Loucy (cell line): ENCODE results near the gene C1orf159.

Experiments
- H2AFZ ChIP-seq: fragments of 200-600 bp; sonication (generic); 2 replicates; pipeline ENCODE4 v1.6.0; 2016; ENCODE audit warnings: antibody characterized with exemption, mild to moderate bottlenecking, low read length, moderate library complexity
- H3F3A ChIP-seq: fragments of 200-600 bp; 2 replicates; pipeline ENCODE4 v1.6.0; 2016; ENCODE audit warnings: antibody characterized with exemption, low read depth, mild to moderate bottlenecking
- H3K27me3 ChIP-seq: fragments of 200-600 bp; sonication (generic); 2 replicates; pipeline ENCODE4 v1.6.1; 2014; ENCODE audit warnings: low read length, mild to moderate bottlenecking; ENCODE audit not compliant: insufficient read depth, poor library complexity, severe bottlenecking
- H3K36me3 ChIP-seq: fragments of 200-600 bp; sonication (generic); 2 replicates; pipeline ENCODE4 v1.6.1; 2016; ENCODE audit warnings: low read length; ENCODE audit not compliant: insufficient read depth
- H3K4me1 ChIP-seq: fragments of 200-600 bp; sonication (generic); 2 replicates; pipeline ENCODE4 v1.5.1; 2014; ENCODE audit warnings: low read length, mild to moderate bottlenecking; ENCODE audit not compliant: insufficient read depth, poor library complexity, severe bottlenecking
- H3K4me2 ChIP-seq: fragments of 200-600 bp; sonication (generic); 2 replicates; pipeline ENCODE4 v1.6.0; 2014; ENCODE audit warnings: antibody characterized with exemption, low read length, low read depth, mild to moderate bottlenecking; ENCODE audit not compliant: poor library complexity, severe bottlenecking
- H3K4me3 ChIP-seq: fragments of 200-600 bp; sonication (generic); 2 replicates; pipeline ENCODE4 v1.5.1; 2014; ENCODE audit warnings: low read length, mild to moderate bottlenecking, mixed read lengths; ENCODE audit not compliant: poor library complexity, severe bottlenecking
- H3K79me2 ChIP-seq: fragments of 200-600 bp; sonication (generic); 2 replicates; pipeline ENCODE4 v1.6.1; 2014; ENCODE audit warnings: low read length; ENCODE audit not compliant: insufficient read depth
- H3K9ac ChIP-seq: fragments of 200-600 bp; sonication (generic); 2 replicates; pipeline ENCODE4 v1.6.0; 2014; ENCODE audit warnings: mild to moderate bottlenecking, low read depth, low read length, moderate library complexity; ENCODE audit not compliant: poor library complexity, severe bottlenecking
- H3K9me2 ChIP-seq: fragments of 200-600 bp; sonication (generic); replicated peaks from 2 replicates; pipeline ENCODE4 v1.6.1; 2016; ENCODE audit warnings: low read depth, low read length, mixed read lengths
- H3K9me3 ChIP-seq: fragments of 200-600 bp; sonication (generic); 2 replicates; pipeline ENCODE4 v1.6.1; 2014; ENCODE audit warnings: mild to moderate bottlenecking, antibody characterized with exemption, low read length, low read depth; ENCODE audit not compliant: insufficient read depth
- H4K20me1 ChIP-seq: fragments of 200-600 bp; sonication (generic); 2 replicates; pipeline ENCODE4 v1.6.0; 2014; ENCODE audit warnings: antibody characterized with exemption, low read length, mild to moderate bottlenecking; ENCODE audit not compliant: insufficient read depth, poor library complexity, severe bottlenecking
- EZH2phosphoT487 ChIP-seq: fragments of 200-600 bp; IDR thresholded peaks from 2 replicates; pipeline ENCODE4 v1.6.1; 2018; ENCODE audit warnings: antibody characterized with exemption, mild to moderate bottlenecking, moderate library complexity, borderline replicate concordance
- TF ChIP-seq, protein P1 (sequence below): fragments of 200-600 bp; sonication (generic); conservative IDR thresholded peaks from 2 replicates; pipeline ENCODE4 v1.5.1; 2014; ENCODE audit warnings: mild to moderate bottlenecking, antibody characterized with exemption, low read length

C1orf159 gene

DNA sequence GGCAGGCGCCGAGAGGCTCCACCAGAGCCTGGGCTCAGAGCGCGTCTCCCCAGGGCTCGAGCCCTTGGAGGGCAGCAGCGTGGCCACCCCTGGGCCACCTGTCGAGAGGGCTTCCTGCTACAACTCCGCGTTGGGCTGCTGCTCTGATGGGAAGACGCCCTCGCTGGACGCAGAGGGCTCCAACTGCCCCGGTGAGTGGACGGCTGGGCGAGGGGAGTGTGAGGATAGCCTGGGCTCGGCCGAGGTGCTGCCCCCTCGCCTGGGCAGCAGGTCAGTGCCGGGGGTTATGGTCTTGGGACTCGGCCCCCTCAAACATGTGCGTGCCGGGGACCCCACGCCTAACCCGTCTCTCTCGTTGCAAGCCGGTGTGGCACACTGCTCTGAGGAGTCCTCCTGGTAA, 69.1 kb downstream of the C1orf159 start:
- Histone ChIP-seq H3K79me2 (no peaks in the 10 kb centered on the region), H3K4me3 (no peak overlapping the region), H3K9me2 (no peaks in the 10 kb centered on the region), H3K36me3 (no peaks in the 10 kb centered on the region), H3K4me1 (no peaks in the 10 kb centered on the region), H3K27me3 (no peaks in the 10 kb centered on the region), H2AFZ (no peak overlapping the region), H4K20me1 (no peaks in the 10 kb centered on the region), H3K9ac (no peak overlapping the region), H3F3A (no peaks in the 10 kb centered on the region), H3K9me3 (no peaks in the 10 kb centered on the region), H3K4me2 (no peak overlapping the region)
- TF ChIP-seq, protein P1, sequence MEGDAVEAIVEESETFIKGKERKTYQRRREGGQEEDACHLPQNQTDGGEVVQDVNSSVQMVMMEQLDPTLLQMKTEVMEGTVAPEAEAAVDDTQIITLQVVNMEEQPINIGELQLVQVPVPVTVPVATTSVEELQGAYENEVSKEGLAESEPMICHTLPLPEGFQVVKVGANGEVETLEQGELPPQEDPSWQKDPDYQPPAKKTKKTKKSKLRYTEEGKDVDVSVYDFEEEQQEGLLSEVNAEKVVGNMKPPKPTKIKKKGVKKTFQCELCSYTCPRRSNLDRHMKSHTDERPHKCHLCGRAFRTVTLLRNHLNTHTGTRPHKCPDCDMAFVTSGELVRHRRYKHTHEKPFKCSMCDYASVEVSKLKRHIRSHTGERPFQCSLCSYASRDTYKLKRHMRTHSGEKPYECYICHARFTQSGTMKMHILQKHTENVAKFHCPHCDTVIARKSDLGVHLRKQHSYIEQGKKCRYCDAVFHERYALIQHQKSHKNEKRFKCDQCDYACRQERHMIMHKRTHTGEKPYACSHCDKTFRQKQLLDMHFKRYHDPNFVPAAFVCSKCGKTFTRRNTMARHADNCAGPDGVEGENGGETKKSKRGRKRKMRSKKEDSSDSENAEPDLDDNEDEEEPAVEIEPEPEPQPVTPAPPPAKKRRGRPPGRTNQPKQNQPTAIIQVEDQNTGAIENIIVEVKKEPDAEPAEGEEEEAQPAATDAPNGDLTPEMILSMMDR, result no peak
- no peak for TF ChIP-seq EZH2phosphoT487

DNA sequence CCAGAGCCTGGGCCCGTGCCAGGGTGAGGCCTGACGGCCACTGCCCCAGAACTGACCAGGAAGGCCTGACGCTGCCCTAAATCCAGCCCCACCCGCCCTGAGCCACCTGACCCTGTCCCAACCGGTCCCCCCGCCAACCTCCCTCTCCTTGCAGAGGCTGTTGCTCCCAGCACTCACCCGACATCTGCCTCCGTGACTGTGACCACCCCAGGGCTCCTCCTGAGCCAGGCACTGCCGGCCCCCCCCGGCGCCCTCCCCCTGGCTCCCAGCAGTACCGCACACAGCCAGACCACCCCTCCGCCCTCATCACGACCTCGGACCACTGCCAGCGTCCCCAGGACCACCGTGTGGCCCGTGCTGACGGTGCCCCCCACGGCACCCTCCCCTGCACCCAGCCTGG, 69.6 kb downstream of the C1orf159 start:
- Histone ChIP-seq H2AFZ (no peak overlapping the region), H4K20me1 (no peaks in the 10 kb centered on the region), H3K4me1 (no peaks in the 10 kb centered on the region), H3K27me3 (no peaks in the 10 kb centered on the region), H3K4me3 (no peak overlapping the region), H3K4me2 (no peak overlapping the region), H3K79me2 (no peaks in the 10 kb centered on the region), H3K9me3 (no peaks in the 10 kb centered on the region), H3K9ac (no peak overlapping the region), H3F3A (no peaks in the 10 kb centered on the region), H3K36me3 (no peaks in the 10 kb centered on the region), H3K9me2 (no peaks in the 10 kb centered on the region)
- TF ChIP-seq, protein P1, result no peak
- TF ChIP-seq EZH2phosphoT487, result no peak

DNA sequence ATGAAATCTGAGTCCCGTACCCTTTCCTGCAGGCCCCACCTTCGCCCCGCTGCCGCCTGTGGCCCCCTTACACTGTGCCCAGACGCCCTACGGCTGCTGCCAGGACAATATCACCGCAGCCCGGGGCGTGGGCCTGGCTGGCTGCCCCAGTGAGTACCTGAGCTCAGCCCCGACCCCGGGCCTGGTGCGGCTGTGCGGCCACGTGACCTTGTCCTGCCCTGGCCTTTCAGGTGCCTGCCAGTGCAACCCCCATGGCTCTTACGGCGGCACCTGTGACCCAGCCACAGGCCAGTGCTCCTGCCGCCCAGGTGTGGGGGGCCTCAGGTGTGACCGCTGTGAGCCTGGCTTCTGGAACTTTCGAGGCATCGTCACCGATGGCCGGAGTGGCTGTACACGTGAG, 70.8 kb downstream of the C1orf159 start:
- H3K36me3 ChIP-seq, result no peaks in the 10 kb centered on the region
- no peaks in the 10 kb centered on the region for H3F3A ChIP-seq
- H3K27me3 ChIP-seq, result no peaks in the 10 kb centered on the region
- no peak overlapping the region for H3K9ac ChIP-seq
- H3K9me2 ChIP-seq, result no peaks in the 10 kb centered on the region
- TF ChIP-seq EZH2phosphoT487, result no peak
- TF ChIP-seq, protein P1, result no peak
- no peak overlapping the region for H2AFZ ChIP-seq
- H3K9me3 ChIP-seq, result no peaks in the 10 kb centered on the region
- H3K4me3 ChIP-seq, result no peak overlapping the region
- H3K4me1 ChIP-seq, result peaks cover 5% of the 10 kb centered on the region
- no peak overlapping the region for H3K4me2 ChIP-seq
- H4K20me1 ChIP-seq, result no peaks in the 10 kb centered on the region
- no peaks in the 10 kb centered on the region for H3K79me2 ChIP-seq
